ENCODE measurements around the gene C20orf202. TPM values are rescaled to one million over a fixed set of nuclear protein-coding genes. Genes with fewer than 3 reads are reported as not detected.

The C20orf202 gene
- not detected in 2 replicates for total RNA-seq

GRCh38 chr20:1202762-1203504, at the start of gene C20orf202:
Gene C20orf202, plus strand, starts transcription at chr20:1203454. Its CDS starts 132 bp downstream, at chr20:1203586.

GRCh38 chr20:1184638-1185315, 18.5 kb upstream of the C20orf202 start, which contains the start of gene TMEM74B:
Gene TMEM74B, minus strand, starts transcription at chr20:1184981. Its CDS starts 1,180 bp downstream, at chr20:1183801.

GRCh38 chr20:1225783-1226654, 22.8 kb downstream of the C20orf202 start, which contains the start of gene RAD21L1:
Gene RAD21L1, plus strand, starts transcription at chr20:1226044. Its CDS starts 2,410 bp downstream, at chr20:1228454.

Other genes starting within 250 kb of the C20orf202 start
- 0.17 TPM in 1 of 2 replicates, not detected in the other for gene RSPO4, start 201.1 kb upstream of the C20orf202 start, total RNA-seq
- gene PSMF1, start 84.9 kb upstream of the C20orf202 start, total RNA-seq: 138 and 231 TPM in 2 replicates
- not detected in 2 replicates for gene TMEM74B, start 18.5 kb upstream of the C20orf202 start, total RNA-seq
- not detected in 2 replicates for gene RAD21L1, start 22.6 kb downstream of the C20orf202 start, total RNA-seq
- 6.4 and 6.7 TPM in 2 replicates for gene SNPH, start 62.8 kb downstream of the C20orf202 start, total RNA-seq
- 0.74 and 0.84 TPM in 2 replicates for gene SDCBP2, start 125.7 kb downstream of the C20orf202 start, total RNA-seq
- gene FKBP1A, start 189.6 kb downstream of the C20orf202 start, total RNA-seq: 111 and 114 TPM in 2 replicates

Data from bronchus fibroblast of lung (primary cell).